ENCODE results near the gene HAUS7.
A peak's percentile ranks its signal among the peaks of the same experiment; 100 is the strongest.

Gene HAUS7

GRCh38 chrX:153438532-153438931 is 31.8 kb downstream of the HAUS7 start (continued):
- TF ChIP-seq PRDM10 (tag by site-specific recombination; IDR thresholded peaks at IDR 0.05), result no peak
- TF ChIP-seq ZNF670 (tag by site-specific recombination; IDR thresholded peaks at IDR 0.05; ENCODE audit: low read depth), result no peak

GRCh38 chrX:153435845-153436244 is 34.5 kb downstream of the HAUS7 start:
- no peaks in the 10 kb centered on the region for H3K36me3 ChIP-seq (ENCODE audit: control insufficient read depth in 2 of 2, insufficient read depth in 1 of 2, low read length in 2 of 2)
- CTCF ChIA-PET, result no interaction called here
- TF ChIP-seq ZNF10 (tag by site-specific recombination; IDR thresholded peaks at IDR 0.05) (peak; percentile 99), REST (tag by site-specific recombination; IDR thresholded peaks at IDR 0.05) (no peak)

GRCh38 chrX:153434801-153435200 is 35.6 kb downstream of the HAUS7 start:
- TF ChIP-seq ZNF658 (tag by site-specific recombination; IDR thresholded peaks at IDR 0.05), result no peak
- no peak for TF ChIP-seq ZBTB1 (tag by site-specific recombination; IDR thresholded peaks at IDR 0.05)
- TF ChIP-seq ZNF530 (tag by site-specific recombination; IDR thresholded peaks at IDR 0.05; ENCODE audit: low read depth), result no peak
- TF ChIP-seq ZNF701 (tag by site-specific recombination; IDR thresholded peaks at IDR 0.05), result no peak
- no peak for TF ChIP-seq ZNF433 (tag by site-specific recombination; IDR thresholded peaks at IDR 0.05; ENCODE audit: low read depth)
- no peak for TF ChIP-seq ZBTB10 (tag by site-specific recombination; IDR thresholded peaks at IDR 0.05)
- TF ChIP-seq ZNF211 (tag by site-specific recombination; IDR thresholded peaks at IDR 0.05; ENCODE audit: low read depth), result no peak
- no peak for TF ChIP-seq ZNF239 (tag by site-specific recombination; IDR thresholded peaks at IDR 0.05)
- no peak overlapping the region for H3K27ac ChIP-seq (ENCODE audit: extremely low read depth, low read depth, low read length)
- no peaks in the 10 kb centered on the region for H3K9me3 ChIP-seq (ENCODE audit: control insufficient read depth, insufficient read depth, low read depth, low read length)
- H3K4me3 ChIP-seq (ENCODE audit: low read depth, low read length), result no peak overlapping the region
- CTCF ChIA-PET, result no interaction called here
- POLR2A ChIA-PET, result no interaction called here
- H3K36me3 ChIP-seq (ENCODE audit: control insufficient read depth in 2 of 2, insufficient read depth in 1 of 2, low read length in 2 of 2), result no peaks in the 10 kb centered on the region
- H3K4me1 ChIP-seq (ENCODE audit: control insufficient read depth, insufficient read depth, low read length), result no peaks in the 10 kb centered on the region

More at GRCh38 chrX:153435845-153436244, 34.5 kb downstream of the HAUS7 start:
- Histone ChIP-seq H3K4me3 (ENCODE audit: low read depth, low read length) (no peak overlapping the region), H3K9me3 (ENCODE audit: control insufficient read depth, insufficient read depth, low read depth, low read length) (no peaks in the 10 kb centered on the region), H3K27ac (ENCODE audit: extremely low read depth, low read depth, low read length) (no peak overlapping the region), H3K4me1 (ENCODE audit: control insufficient read depth, insufficient read depth, low read length) (no peaks in the 10 kb centered on the region)
- POLR2A ChIA-PET, result no interaction called here

Measured in HEK293 (cell line).